ENCODE measurements around the gene GHITM.
A peak's percentile ranks its signal among the peaks of the same experiment; 100 is the strongest.
"Not testable (repeated sequence)": the region's sequence is repeated elsewhere in the genome, so short reads cannot be mapped to it uniquely, and the experiment has no call there.

The GHITM gene

GRCh38 chr10:84176836-84177474, 37.6 kb downstream of the GHITM start:
- Mint-ChIP-seq H3K4me3 (no peak overlapping the region), H3K27ac (peak overlapping the region; percentile 83), H3K9me3 (no peaks in the 10 kb centered on the region), H3K36me3 (ENCODE audit: low read depth) (no peaks in the 10 kb centered on the region), H3K4me1 (ENCODE audit: low read depth) (no peaks in the 10 kb centered on the region), H3K27me3 (no peaks in the 10 kb centered on the region)
- DNase-seq: no peak

GRCh38 chr10:84177541-84178141, 38.3 kb downstream of the GHITM start:
- Mint-ChIP-seq H3K4me3 (no peak overlapping the region), H3K36me3 (ENCODE audit: low read depth) (no peaks in the 10 kb centered on the region), H3K27me3 (no peaks in the 10 kb centered on the region), H3K27ac (no peak overlapping the region), H3K4me1 (ENCODE audit: low read depth) (no peaks in the 10 kb centered on the region), H3K9me3 (no peaks in the 10 kb centered on the region)
- peak; percentile 51 for DNase-seq

GRCh38 chr10:84178160-84178609, 38.9 kb downstream of the GHITM start:
- DNase-seq: no peak
- H3K4me3 Mint-ChIP-seq: no peak overlapping the region
- H3K36me3 Mint-ChIP-seq (ENCODE audit: low read depth): no peaks in the 10 kb centered on the region
- H3K27ac Mint-ChIP-seq: no peak overlapping the region
- H3K9me3 Mint-ChIP-seq: no peaks in the 10 kb centered on the region
- no peaks in the 10 kb centered on the region for H3K27me3 Mint-ChIP-seq
- H3K4me1 Mint-ChIP-seq (ENCODE audit: low read depth): no peaks in the 10 kb centered on the region

GRCh38 chr10:84179059-84179710, 39.9 kb downstream of the GHITM start:
- no peak overlapping the region for H3K4me3 Mint-ChIP-seq
- no peaks in the 10 kb centered on the region for H3K36me3 Mint-ChIP-seq (ENCODE audit: low read depth)
- no peaks in the 10 kb centered on the region for H3K4me1 Mint-ChIP-seq (ENCODE audit: low read depth)

GRCh38 chr10:84180386-84180785, 41.1 kb downstream of the GHITM start:
- not testable (repeated sequence) for H3K4me1 Mint-ChIP-seq (ENCODE audit: low read depth); DNase-seq; H3K27ac Mint-ChIP-seq; H3K9me3 Mint-ChIP-seq; H3K4me3 Mint-ChIP-seq; H3K27me3 Mint-ChIP-seq; H3K36me3 Mint-ChIP-seq (ENCODE audit: low read depth)

More at GRCh38 chr10:84179059-84179710, 39.9 kb downstream of the GHITM start:
- Mint-ChIP-seq H3K27me3 (no peaks in the 10 kb centered on the region), H3K9me3 (no peaks in the 10 kb centered on the region), H3K27ac (no peak overlapping the region)
- no peak for DNase-seq

GRCh38 chr10:84181631-84182030, 42.3 kb downstream of the GHITM start:
- H3K36me3 Mint-ChIP-seq (ENCODE audit: low read depth): no peaks in the 10 kb centered on the region
- no peaks in the 10 kb centered on the region for H3K4me1 Mint-ChIP-seq (ENCODE audit: low read depth)
- H3K4me3 Mint-ChIP-seq: no peak overlapping the region
- DNase-seq: no peak
- no peaks in the 10 kb centered on the region for H3K9me3 Mint-ChIP-seq
- no peak overlapping the region for H3K27ac Mint-ChIP-seq
- H3K27me3 Mint-ChIP-seq: no peaks in the 10 kb centered on the region

- Mint-ChIP-seq H3K4me1 (ENCODE audit: low read depth) (no peaks in the 10 kb centered on the region), H3K4me3 (no peak overlapping the region), H3K9me3 (no peaks in the 10 kb centered on the region), H3K27me3 (no peaks in the 10 kb centered on the region), H3K27ac (no peak overlapping the region), H3K36me3 (ENCODE audit: low read depth) (no peaks in the 10 kb centered on the region)
- no peak for DNase-seq
Observed at GRCh38 chr10:84184517-84184916, 45.2 kb downstream of the GHITM start.

GRCh38 chr10:84185526-84186175, 46.3 kb downstream of the GHITM start:
- DNase-seq: no peak
- H3K9me3 Mint-ChIP-seq: no peaks in the 10 kb centered on the region
- H3K4me1 Mint-ChIP-seq (ENCODE audit: low read depth): peaks cover 4% of the 10 kb centered on the region
- H3K27me3 Mint-ChIP-seq: no peaks in the 10 kb centered on the region
- H3K4me3 Mint-ChIP-seq: no peak overlapping the region
- no peak overlapping the region for H3K27ac Mint-ChIP-seq
- no peaks in the 10 kb centered on the region for H3K36me3 Mint-ChIP-seq (ENCODE audit: low read depth)

- DNase-seq: no peak
- Mint-ChIP-seq H3K4me3 (no peak overlapping the region), H3K36me3 (ENCODE audit: low read depth) (no peaks in the 10 kb centered on the region), H3K9me3 (no peaks in the 10 kb centered on the region), H3K27me3 (peaks cover 12% of the 10 kb centered on the region), H3K27ac (no peak overlapping the region), H3K4me1 (ENCODE audit: low read depth) (peaks cover 14% of the 10 kb centered on the region)
Observed at GRCh38 chr10:84188815-84189214, 49.5 kb downstream of the GHITM start.

- Mint-ChIP-seq H3K36me3 (ENCODE audit: low read depth) (no peaks in the 10 kb centered on the region), H3K4me3 (no peak overlapping the region), H3K9me3 (no peaks in the 10 kb centered on the region), H3K4me1 (ENCODE audit: low read depth) (peaks cover 18% of the 10 kb centered on the region), H3K27me3 (peaks cover 20% of the 10 kb centered on the region), H3K27ac (no peak overlapping the region)
- DNase-seq: no peak
Observed at GRCh38 chr10:84190621-84191020, 51.3 kb downstream of the GHITM start.

- Mint-ChIP-seq H3K4me3 (no peak overlapping the region), H3K9me3 (no peaks in the 10 kb centered on the region), H3K27ac (no peak overlapping the region), H3K4me1 (ENCODE audit: low read depth) (peaks cover 18% of the 10 kb centered on the region), H3K27me3 (peaks cover 24% of the 10 kb centered on the region), H3K36me3 (ENCODE audit: low read depth) (no peaks in the 10 kb centered on the region)
- DNase-seq: no peak
Observed at GRCh38 chr10:84191106-84191505, 51.8 kb downstream of the GHITM start.

GRCh38 chr10:84193327-84193726, 54.0 kb downstream of the GHITM start:
- Mint-ChIP-seq H3K36me3 (ENCODE audit: low read depth) (no peaks in the 10 kb centered on the region), H3K27ac (no peak overlapping the region), H3K4me1 (ENCODE audit: low read depth) (peaks cover 18% of the 10 kb centered on the region), H3K27me3 (peaks cover 36% of the 10 kb centered on the region), H3K4me3 (no peak overlapping the region), H3K9me3 (no peaks in the 10 kb centered on the region)
- no peak for DNase-seq

GRCh38 chr10:84193846-84194423, 54.6 kb downstream of the GHITM start:
- no peaks in the 10 kb centered on the region for H3K36me3 Mint-ChIP-seq (ENCODE audit: low read depth)
- H3K27me3 Mint-ChIP-seq: peaks cover 36% of the 10 kb centered on the region
- DNase-seq: no peak
- peaks cover 18% of the 10 kb centered on the region for H3K4me1 Mint-ChIP-seq (ENCODE audit: low read depth)
- H3K9me3 Mint-ChIP-seq: no peaks in the 10 kb centered on the region
- H3K27ac Mint-ChIP-seq: no peak overlapping the region
- H3K4me3 Mint-ChIP-seq: peak overlapping the region; percentile 53

- peak; percentile 69 for DNase-seq
Observed at GRCh38 chr10:84194424-84195043, 55.2 kb downstream of the GHITM start, which contains the start of gene CDHR1. TSS of gene CDHR1 (plus strand) at chr10:84194537. CDS start at chr10:84194761, 224 bp downstream.

More at GRCh38 chr10:84194424-84195043, 55.2 kb downstream of the GHITM start, which contains the start of gene CDHR1:
- H3K27ac Mint-ChIP-seq: no peak within 1 kb of the TSS
- H3K36me3 Mint-ChIP-seq (ENCODE audit: low read depth): no peaks in the 10 kb centered on the region
- peaks cover 36% of the 10 kb centered on the region for H3K27me3 Mint-ChIP-seq
- no peaks in the 10 kb centered on the region for H3K9me3 Mint-ChIP-seq
- peak within 1 kb of the TSS; percentile 53 for H3K4me3 Mint-ChIP-seq
- peaks cover 18% of the 10 kb centered on the region for H3K4me1 Mint-ChIP-seq (ENCODE audit: low read depth)

Data from activated T-cell treated with anti-CD3 and anti-CD28 coated beads, Interleukin-2, amount 50 U/mL, for 24 hours (primary cell).